ENCODE data around the gene BHLHE23.

The BHLHE23 gene

GRCh38 chr20:63006540-63007359, at the start of gene BHLHE23:
Gene BHLHE23 (minus strand): TSS chr20:63006964. CDS start chr20:63006774, 190 bp downstream.
- DNase-seq = no peak

- no peak for DNase-seq
These were observed 48.9 kb upstream of the BHLHE23 start for GRCh38 chr20:63055575-63056235.

DNA sequence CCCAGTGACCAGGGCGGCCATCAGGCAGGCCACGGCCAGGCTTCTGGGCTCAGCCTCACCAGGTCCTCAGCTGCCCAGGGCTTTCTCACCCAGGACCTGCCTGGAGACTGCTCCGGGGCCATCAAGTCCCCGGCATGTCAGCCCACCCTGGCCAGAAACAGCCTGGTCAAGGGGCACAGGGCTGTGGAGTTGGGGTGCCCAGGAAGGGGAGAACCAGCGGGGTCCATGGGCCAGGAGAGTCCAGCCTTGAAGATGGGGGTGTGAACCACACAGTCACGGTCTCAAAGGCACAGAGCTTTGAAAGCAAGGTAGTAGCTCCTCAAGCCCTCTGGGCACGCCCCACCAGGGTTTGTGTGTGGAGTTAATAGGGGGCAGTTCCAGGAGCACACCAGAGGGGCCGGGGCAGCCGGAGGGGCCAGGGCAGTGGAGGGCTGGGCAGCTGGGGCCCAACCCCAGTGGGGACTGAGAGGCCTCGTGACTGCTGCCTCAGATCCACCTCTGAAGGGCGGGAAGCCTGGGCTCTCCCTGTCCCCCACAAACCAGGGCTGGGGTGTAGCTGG, 48.0 kb upstream of the BHLHE23 start:
- no peak for DNase-seq

DNA sequence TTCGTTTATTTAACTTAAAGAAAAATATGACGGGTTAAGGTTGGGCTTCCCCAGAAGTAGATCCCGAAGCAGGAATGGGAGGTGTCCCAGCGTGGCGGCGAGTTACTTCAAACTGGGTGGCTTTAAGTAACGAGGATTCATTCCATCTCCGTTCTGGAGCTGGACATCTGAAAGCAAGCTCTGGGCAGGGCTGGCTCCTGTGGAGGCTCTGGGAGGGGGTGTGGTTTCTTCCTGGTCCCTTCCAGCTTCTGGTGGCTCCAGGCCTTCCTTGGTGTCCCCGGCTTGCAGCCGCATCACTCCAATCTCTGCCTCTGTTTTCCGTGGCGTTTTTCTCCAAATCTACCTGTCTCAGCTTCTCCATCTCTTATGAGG, 47.3 kb upstream of the BHLHE23 start:
- DNase-seq = no peak

DNA sequence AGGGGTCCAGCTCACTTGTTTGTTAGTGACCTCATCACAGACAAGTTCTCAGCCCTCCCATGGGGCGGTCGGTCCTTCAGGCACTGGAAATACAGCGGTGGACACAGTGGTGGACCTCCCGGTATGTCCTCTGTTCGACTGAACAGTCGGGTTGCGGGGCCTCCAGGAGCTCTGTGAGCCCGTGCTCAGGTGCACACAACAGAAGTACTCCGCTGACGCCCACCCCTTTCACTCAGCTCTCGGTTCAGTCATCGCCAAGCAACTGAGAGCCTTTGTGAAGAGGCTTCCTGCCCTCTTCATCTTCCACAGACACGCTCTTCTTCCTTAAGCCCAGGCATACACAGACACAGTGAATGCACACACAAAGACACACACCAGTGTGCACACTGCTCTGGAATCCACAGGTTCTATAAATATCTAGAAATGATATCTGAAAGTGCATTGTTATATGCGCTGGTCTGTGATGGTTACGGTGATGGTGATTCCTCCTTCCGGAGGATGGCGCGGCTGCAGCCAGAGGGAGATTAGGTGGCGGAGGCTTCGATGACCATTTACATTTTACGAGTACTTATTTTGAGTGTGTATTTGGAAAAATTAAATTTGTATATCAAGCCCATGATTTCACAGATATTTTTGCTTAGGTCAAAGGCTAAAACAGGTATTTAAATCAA, 46.8 kb upstream of the BHLHE23 start:
- DNase-seq = no peak

- DNase-seq = no peak
These were observed 46.0 kb upstream of the BHLHE23 start for GRCh38 chr20:63052571-63053431.

DNA sequence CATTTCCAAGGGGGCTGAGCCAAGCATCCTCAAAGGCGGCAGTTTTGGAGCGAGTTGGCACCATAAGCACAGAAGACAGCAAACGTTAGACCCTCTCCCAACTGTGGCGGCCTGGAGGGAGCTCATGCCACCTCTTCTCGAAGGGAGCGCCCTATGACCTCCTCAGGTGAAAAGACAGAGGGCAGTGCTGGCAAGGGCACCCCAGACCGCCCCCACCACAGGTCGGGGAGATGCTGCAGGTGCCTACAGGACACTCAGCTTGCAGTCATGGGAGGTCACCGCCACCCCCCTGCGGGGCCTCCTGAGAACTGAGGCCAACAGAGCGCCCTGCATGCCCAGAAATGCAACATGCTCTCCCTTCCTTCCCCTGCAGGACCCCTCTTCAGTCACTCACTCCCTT, 45.1 kb upstream of the BHLHE23 start:
- DNase-seq = no peak

DNA sequence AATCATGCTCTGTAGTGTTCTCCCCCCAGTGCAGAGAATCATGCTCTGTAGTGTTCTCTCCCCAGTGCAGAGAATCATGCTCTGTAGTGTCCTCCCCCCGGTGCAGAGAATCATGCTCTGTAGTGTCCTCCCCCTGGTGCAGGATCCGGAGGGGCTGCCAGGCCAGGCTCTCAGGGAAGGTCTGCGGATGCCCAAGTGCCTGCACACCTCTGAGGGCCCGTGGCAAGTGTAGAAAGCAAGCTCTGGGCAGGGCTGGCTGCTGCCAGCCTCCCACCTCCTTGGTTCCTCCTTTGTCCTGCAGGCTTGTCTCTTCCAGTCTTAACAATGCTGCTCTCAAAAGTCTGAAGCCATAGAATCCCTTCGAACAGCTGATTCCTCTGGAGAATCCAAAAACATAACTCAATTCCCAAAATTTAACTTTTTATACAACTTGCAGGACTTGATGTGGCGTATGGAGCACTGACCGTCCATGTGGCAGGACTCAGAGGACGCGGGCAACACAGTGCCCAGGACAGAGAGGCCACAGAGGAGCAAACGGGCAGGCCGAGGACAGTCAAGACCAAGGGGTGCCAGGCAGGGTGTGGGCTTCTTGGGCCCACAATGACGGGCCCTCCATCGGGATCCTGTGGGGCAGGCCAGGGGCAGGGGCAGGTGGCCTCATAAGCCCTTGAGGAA, 44.6 kb upstream of the BHLHE23 start:
- DNase-seq = no peak

DNA sequence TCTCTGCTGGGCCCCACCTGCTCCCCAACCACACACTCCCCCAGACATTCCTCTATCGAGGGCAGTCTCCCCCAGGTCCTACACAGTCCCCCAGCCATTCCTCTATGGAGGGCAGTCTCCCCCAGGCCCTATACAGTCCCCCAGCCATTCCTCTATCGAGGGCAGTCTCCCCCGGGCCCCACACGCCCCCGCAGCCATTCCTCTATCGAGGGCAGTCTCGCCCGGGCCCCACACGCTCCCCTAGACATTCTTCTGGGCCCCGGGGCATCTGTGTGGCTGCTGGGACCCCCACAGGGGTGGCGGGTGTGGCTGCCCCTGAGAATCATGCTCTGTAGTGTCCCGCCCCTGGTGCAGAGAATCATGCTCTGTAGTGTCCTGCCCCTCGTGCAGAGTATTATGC, 43.6 kb upstream of the BHLHE23 start:
- no peak for DNase-seq

DNA sequence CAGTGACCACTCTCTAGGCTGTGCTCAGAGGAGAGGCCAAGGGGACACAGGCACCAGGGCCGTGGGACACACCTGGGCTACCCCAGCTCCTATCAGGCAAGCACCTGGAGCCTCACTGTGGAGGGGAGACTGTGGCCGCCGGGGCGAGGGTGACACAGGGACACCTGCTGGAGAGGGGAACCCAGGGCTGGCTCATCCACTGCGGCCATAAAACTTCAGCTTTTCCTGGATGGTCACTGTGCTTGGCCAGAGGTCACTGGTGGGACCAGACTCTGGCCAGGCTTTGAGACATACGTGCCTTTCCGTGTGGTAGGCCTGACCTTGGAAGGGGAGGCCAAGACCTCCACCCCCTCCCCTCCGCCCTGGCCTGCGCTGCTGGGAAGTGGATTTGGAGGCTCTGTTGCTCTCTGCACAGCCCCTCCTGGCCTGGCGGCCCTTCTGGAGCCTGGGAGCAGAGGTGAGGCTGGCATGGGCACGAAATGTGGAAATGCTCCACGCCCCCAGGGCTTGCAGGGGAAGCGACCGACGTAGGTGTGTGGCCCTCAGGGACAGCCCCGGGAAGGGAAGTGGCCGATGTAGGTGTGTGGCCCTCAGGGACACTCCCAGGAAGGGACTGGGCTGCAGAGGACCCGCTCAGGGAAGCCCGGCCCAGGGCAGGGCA, 42.9 kb upstream of the BHLHE23 start:
- DNase-seq = no peak

DNA sequence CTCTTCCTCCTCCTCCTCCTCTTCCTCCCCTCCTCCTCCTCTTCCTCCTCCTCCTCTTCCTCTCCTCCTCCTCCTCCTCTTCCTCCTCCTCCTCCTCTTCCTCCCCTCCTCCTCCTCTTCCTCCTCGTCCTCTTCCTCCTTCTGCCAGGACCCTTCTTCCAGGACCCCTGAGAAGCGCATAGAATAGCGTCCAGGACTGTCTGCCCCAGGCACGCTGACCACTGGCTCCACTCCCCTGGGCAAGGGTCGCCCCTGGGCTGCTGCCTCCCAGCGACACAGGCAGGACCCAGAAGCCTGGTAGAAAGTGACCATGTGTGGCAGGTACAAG, 42.4 kb upstream of the BHLHE23 start:
- no peak for DNase-seq

GRCh38 chr20:63048516-63049190, 41.9 kb upstream of the BHLHE23 start:
- no peak for DNase-seq

GRCh38 chr20:63047946-63048345, 41.2 kb upstream of the BHLHE23 start:
- no peak for DNase-seq

- no peak for DNase-seq
These were observed 40.5 kb upstream of the BHLHE23 start for GRCh38 chr20:63047267-63047666.

GRCh38 chr20:63046841-63047240, 40.1 kb upstream of the BHLHE23 start:
- DNase-seq = no peak

GRCh38 chr20:63045991-63046390, 39.2 kb upstream of the BHLHE23 start:
- no peak for DNase-seq

GRCh38 chr20:63045401-63045800, 38.6 kb upstream of the BHLHE23 start:
- DNase-seq = no peak

- DNase-seq = no peak
These were observed 37.8 kb upstream of the BHLHE23 start for GRCh38 chr20:63044605-63045004.

GRCh38 chr20:63044204-63044600, 37.4 kb upstream of the BHLHE23 start:
- no peak for DNase-seq

GRCh38 chr20:63043348-63044203, 36.8 kb upstream of the BHLHE23 start:
- no peak for DNase-seq

All from suppressor macrophage treated with lipopolysaccharide for 4 hours (primary cell).